Astrocyte (in vitro differentiated cells and primary cell): ENCODE results near the gene RALGAPB. TPM values are rescaled to one million over a fixed set of nuclear protein-coding genes. Genes with fewer than 3 reads are reported as not detected.

Experiments used
- DNase-seq: peaks from one replicate; pipeline ENCODE4 v3.0.0-alpha.2; 2010; ENCODE audit warnings: low read depth
- FAIRE-seq: peaks from 2 replicates; lab custom pipeline; 2011; peaks lifted over from hg19 to GRCh38; lab: Jason Lieb, UNC
- H2AFZ ChIP-seq: 2 replicates; pipeline ENCODE4 v1.6.0; 2012; ENCODE audit warnings: low read depth, low read length, inconsistent platforms
- H3K27ac ChIP-seq: 2 replicates; pipeline ENCODE4 v1.5.1; 2011; ENCODE audit warnings: low read depth, low read length, inconsistent platforms
- H3K27me3 ChIP-seq: 2 replicates; pipeline ENCODE4 v1.6.0; 2011; ENCODE audit warnings: low read length, inconsistent platforms; ENCODE audit not compliant: insufficient read depth
- H3K36me3 ChIP-seq: 2 replicates; pipeline ENCODE4 v1.5.1; 2011; ENCODE audit warnings: low read length, inconsistent platforms; ENCODE audit not compliant: insufficient read depth
- H3K4me1 ChIP-seq: 2 replicates; pipeline ENCODE4 v1.5.1; 2011; ENCODE audit warnings: low read length, inconsistent platforms; ENCODE audit not compliant: insufficient read depth
- H3K4me2 ChIP-seq: 2 replicates; pipeline ENCODE4 v1.6.0; 2012; ENCODE audit warnings: low read length, inconsistent platforms
- H3K4me3 ChIP-seq: 2 replicates; pipeline ENCODE4 v1.5.1; 2011; ENCODE audit warnings: low read depth, mild to moderate bottlenecking, low read length, inconsistent platforms; ENCODE audit not compliant: insufficient read depth
- H3K79me2 ChIP-seq: 2 replicates; pipeline ENCODE4 v1.6.0; 2012; ENCODE audit warnings: mild to moderate bottlenecking, low read length, inconsistent platforms; ENCODE audit not compliant: insufficient read depth
- H3K9ac ChIP-seq: 2 replicates; pipeline ENCODE4 v1.6.0; 2012; ENCODE audit warnings: mild to moderate bottlenecking, low read length, inconsistent platforms
- H3K9me3 ChIP-seq: 2 replicates; pipeline ENCODE4 v1.5.1; 2012; ENCODE audit warnings: low read depth, mild to moderate bottlenecking, low read length, inconsistent platforms; ENCODE audit not compliant: insufficient read depth
- H4K20me1 ChIP-seq: 2 replicates; pipeline ENCODE4 v1.6.0; 2012; ENCODE audit warnings: low read length, inconsistent platforms; ENCODE audit not compliant: insufficient read depth
- H3K27ac Mint-ChIP-seq: one replicate; pipeline ENCODE4 v1.8.0; 2021; ENCODE audit warnings: mild to moderate bottlenecking, mixed read lengths; ENCODE audit not compliant: unreplicated experiment
- H3K27me3 Mint-ChIP-seq: one replicate; pipeline ENCODE4 v1.8.0; 2021; ENCODE audit warnings: low read depth, mixed read lengths; ENCODE audit not compliant: unreplicated experiment
- H3K36me3 Mint-ChIP-seq: one replicate; pipeline ENCODE4 v1.8.0; 2021; ENCODE audit warnings: low read depth, mixed read lengths; ENCODE audit not compliant: unreplicated experiment
- H3K4me1 Mint-ChIP-seq: one replicate; pipeline ENCODE4 v1.8.0; 2021; ENCODE audit warnings: low read depth, mixed read lengths; ENCODE audit not compliant: unreplicated experiment
- H3K4me3 Mint-ChIP-seq: one replicate; pipeline ENCODE4 v1.8.0; 2021; ENCODE audit warnings: mild to moderate bottlenecking, moderate library complexity, mixed read lengths; ENCODE audit not compliant: unreplicated experiment
- H3K9me3 Mint-ChIP-seq: one replicate; pipeline ENCODE4 v1.8.0; 2021; ENCODE audit warnings: mild to moderate bottlenecking, mixed read lengths; ENCODE audit not compliant: unreplicated experiment
- CTCF ChIP-seq: IDR thresholded peaks from 2 replicates; pipeline ENCODE4 v1.5.1; 2011; ENCODE audit warnings: low read depth, mild to moderate bottlenecking, inconsistent platforms, low read length, moderate library complexity; ENCODE audit not compliant: insufficient read depth
- EZH2 ChIP-seq: IDR thresholded peaks from 2 replicates; pipeline ENCODE4 v1.6.1; 2012; ENCODE audit warnings: mild to moderate bottlenecking, low read length, inconsistent platforms; ENCODE audit not compliant: insufficient read depth
- total RNA-seq: library from RNA; stranded (reverse); gene quantifications from 2 replicates; pipeline ENCODE4 v1.2.1, GENCODE V29; 2021

RALGAPB gene
- total RNA-seq, 1 donor from 2014 or later, result 40.2 TPM

- peaks cover 12% of the 10 kb centered on the region for H3K36me3 Mint-ChIP-seq
- no peak overlapping the region for H3K4me3 ChIP-seq
These were observed 16.5 kb downstream of the RALGAPB start for GRCh38 chr20:38489181-38489580.

DNA sequence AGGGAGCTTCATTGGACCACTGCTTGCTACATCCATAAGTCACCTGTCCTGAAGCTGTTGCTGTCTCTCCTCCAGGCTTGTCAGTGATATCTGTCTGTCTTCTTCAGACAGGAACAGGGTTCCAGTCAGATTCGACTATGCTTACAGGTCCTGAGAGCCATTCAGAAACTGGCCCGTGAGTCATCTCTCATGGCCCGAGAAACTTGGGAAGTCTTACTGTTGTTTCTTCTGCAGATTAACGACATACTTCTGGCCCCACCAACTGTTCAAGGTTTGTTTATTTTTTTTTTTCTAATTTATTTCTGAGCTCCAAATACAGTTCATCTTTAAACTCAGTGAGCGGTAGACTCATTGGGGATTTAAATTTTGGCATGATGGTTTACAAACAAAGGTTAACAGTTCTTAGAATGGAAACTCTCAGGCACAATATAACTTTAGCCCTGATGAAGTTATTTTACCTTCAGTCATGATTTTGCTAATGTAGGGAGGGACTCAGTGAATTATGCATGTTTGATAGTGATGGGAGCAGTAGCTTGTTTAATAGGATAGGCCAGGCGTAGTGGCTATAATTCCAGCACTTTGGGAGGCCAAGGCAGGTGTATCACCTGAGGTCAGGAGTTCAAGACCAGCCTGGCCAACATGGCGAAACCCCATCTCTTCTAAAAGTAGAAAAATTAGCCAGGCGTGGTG lies 24.7 kb downstream of the RALGAPB start:
- H3K27me3 ChIP-seq, result no peaks in the 10 kb centered on the region
- Mint-ChIP-seq H3K4me3 (no peak overlapping the region), H3K4me1 (peaks cover 8% of the 10 kb centered on the region), H3K27ac (no peak overlapping the region), H3K9me3 (no peaks in the 10 kb centered on the region), H3K27me3 (no peaks in the 10 kb centered on the region), H3K36me3 (peaks cover 22% of the 10 kb centered on the region)
- H3K36me3 ChIP-seq, result peaks cover 47% of the 10 kb centered on the region
- no peaks in the 10 kb centered on the region for H3K9me3 ChIP-seq
- FAIRE-seq, result no peak
- no peak overlapping the region for H3K4me3 ChIP-seq
- H3K4me1 ChIP-seq, result no peaks in the 10 kb centered on the region
- H2AFZ ChIP-seq, result no peak overlapping the region
- H3K9ac ChIP-seq, result no peak overlapping the region
- TF ChIP-seq EZH2, result no peak
- TF ChIP-seq CTCF, result no peak
- H3K27ac ChIP-seq, result peak overlapping the region; percentile 32
- H3K4me2 ChIP-seq, result no peak overlapping the region
- H4K20me1 ChIP-seq, result peaks cover 25% of the 10 kb centered on the region
- peak; percentile 30 for DNase-seq
- H3K79me2 ChIP-seq, result peaks cover 4% of the 10 kb centered on the region

More at GRCh38 chr20:38489181-38489580, 16.5 kb downstream of the RALGAPB start:
- H3K79me2 ChIP-seq, result peaks cover 66% of the 10 kb centered on the region
- H3K9me3 ChIP-seq, result no peaks in the 10 kb centered on the region
- FAIRE-seq, result no peak
- TF ChIP-seq CTCF (no peak), EZH2 (no peak)
- no peak overlapping the region for H3K27ac Mint-ChIP-seq
- H3K27me3 ChIP-seq, result no peaks in the 10 kb centered on the region
- H3K4me1 Mint-ChIP-seq, result no peaks in the 10 kb centered on the region
- no peak overlapping the region for H3K9ac ChIP-seq
- H3K27ac ChIP-seq, result no peak overlapping the region
- no peak overlapping the region for H2AFZ ChIP-seq
- H4K20me1 ChIP-seq, result peaks cover 63% of the 10 kb centered on the region
- no peaks in the 10 kb centered on the region for H3K4me1 ChIP-seq
- no peaks in the 10 kb centered on the region for H3K9me3 Mint-ChIP-seq
- no peak for DNase-seq
- H3K4me2 ChIP-seq, result no peak overlapping the region
- no peaks in the 10 kb centered on the region for H3K27me3 Mint-ChIP-seq
- peaks cover 24% of the 10 kb centered on the region for H3K36me3 ChIP-seq
- H3K4me3 Mint-ChIP-seq, result no peak overlapping the region

DNA sequence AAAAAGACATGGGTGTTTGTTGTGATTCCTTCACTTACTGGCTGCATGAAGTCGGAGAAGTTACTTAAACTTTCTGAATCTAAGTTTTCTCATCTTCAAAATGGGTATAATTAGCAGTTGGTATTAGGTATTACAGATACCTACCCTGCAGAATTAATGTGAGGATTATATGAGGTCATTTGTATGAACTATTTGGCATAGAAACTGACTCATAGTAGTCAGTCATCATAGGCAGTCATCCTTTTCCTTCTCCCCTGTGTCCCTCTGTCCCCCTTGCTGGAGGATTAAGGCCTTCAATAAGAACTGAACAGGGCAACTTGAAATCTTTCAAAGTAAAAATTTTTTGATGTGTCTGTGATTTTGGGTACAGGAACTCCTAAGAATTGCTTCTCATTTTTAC lies 26.3 kb downstream of the RALGAPB start:
- no peaks in the 10 kb centered on the region for H3K27me3 Mint-ChIP-seq
- H4K20me1 ChIP-seq, result peaks cover 22% of the 10 kb centered on the region
- no peak overlapping the region for H3K27ac ChIP-seq
- peaks cover 43% of the 10 kb centered on the region for H3K36me3 ChIP-seq
- H3K4me3 Mint-ChIP-seq, result no peak overlapping the region
- DNase-seq (no peak), FAIRE-seq (no peak)
- H2AFZ ChIP-seq, result no peak overlapping the region
- H3K36me3 Mint-ChIP-seq, result peaks cover 24% of the 10 kb centered on the region
- peaks cover 1% of the 10 kb centered on the region for H3K79me2 ChIP-seq
- no peak overlapping the region for H3K4me3 ChIP-seq
- H3K4me1 Mint-ChIP-seq, result peaks cover 8% of the 10 kb centered on the region
- no peak for TF ChIP-seq EZH2
- H3K27me3 ChIP-seq, result no peaks in the 10 kb centered on the region
- no peaks in the 10 kb centered on the region for H3K9me3 Mint-ChIP-seq
- H3K9ac ChIP-seq, result no peak overlapping the region
- H3K4me2 ChIP-seq, result no peak overlapping the region
- H3K9me3 ChIP-seq, result no peaks in the 10 kb centered on the region
- no peak overlapping the region for H3K27ac Mint-ChIP-seq
- no peaks in the 10 kb centered on the region for H3K4me1 ChIP-seq
